ENCODE results near the gene SLC39A7.

Gene SLC39A7

DNA sequence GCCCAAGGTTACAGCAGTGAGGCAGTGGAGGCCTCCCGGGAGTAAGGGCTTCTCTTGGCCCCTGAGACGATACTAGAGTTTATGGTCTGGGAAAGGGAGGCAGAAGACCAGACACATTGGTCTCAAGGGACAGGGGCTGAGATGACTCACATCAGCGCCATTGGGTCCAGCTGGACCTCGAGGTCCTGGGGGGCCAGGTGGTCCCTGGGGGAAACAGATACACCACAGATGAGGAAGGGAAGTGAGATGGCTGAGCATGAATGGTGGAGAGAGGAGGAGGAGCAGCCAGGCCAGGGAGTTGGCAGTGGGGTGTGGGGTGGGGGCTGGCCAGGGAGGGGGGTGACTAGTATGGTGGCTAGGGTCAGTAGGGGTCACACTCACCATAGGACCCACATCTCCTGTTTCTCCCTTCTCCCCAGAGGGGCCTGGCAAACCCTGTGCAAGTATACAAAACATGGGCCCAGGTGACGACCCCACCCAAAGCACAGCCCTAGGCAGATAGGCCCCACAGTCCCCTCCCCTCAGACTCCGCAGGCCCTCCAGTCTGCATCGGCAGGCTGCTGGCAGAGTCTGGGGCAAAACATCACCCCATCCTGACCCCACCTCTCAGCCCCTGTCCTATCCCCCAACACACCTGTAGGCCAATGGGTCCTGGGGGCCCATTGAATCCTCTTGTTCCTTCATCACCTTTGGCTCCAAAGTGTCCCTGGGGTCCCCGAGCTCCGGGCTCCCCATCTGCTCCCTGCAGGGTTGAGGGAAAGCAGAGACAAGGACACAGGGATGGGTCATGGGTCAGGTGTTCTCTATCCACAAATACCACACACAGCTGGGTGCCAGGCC is 30.3 kb upstream of the SLC39A7 start:
- FAIRE-seq = no peak

DNA sequence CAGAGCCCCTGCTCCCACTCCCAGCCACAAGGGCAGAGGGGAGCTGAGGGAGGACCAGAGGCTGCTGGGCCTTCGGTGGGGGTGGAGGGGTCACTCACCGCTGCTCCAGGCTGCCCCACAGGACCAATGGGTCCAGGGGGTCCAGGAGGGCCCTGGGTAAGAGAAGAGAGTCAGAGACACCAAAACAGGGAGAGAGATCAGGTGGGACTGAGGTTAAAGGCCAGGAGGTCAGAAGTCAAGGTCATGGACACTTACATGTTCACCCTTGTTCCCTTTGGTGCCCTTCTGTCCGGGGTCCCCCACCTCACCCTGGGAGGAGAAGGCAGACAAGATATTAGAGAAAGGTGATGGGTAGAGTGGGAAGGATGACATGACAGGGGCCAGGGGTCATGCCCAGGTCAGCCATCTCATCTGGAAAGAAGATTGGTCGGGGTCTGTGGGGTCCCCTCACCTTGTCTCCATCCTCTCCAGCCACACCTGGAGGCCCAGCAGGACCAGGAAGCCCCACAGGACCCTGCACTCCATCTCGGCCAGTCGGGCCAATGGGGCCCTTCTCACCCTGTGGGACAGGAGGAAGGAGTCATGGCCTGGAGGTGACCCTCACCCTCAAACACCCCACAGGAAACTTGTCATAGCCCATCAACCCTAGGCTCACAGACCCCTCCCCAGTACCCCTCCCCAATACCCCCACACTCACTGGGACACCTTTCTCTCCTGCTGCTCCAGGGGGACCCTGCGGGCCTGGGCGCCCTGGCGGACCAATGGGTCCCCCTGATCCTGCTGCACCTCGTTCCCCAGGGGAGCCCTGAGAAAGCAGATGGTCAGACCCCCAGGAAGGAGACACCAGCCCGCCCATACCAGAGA is 29.4 kb upstream of the SLC39A7 start:
- FAIRE-seq = no peak

DNA sequence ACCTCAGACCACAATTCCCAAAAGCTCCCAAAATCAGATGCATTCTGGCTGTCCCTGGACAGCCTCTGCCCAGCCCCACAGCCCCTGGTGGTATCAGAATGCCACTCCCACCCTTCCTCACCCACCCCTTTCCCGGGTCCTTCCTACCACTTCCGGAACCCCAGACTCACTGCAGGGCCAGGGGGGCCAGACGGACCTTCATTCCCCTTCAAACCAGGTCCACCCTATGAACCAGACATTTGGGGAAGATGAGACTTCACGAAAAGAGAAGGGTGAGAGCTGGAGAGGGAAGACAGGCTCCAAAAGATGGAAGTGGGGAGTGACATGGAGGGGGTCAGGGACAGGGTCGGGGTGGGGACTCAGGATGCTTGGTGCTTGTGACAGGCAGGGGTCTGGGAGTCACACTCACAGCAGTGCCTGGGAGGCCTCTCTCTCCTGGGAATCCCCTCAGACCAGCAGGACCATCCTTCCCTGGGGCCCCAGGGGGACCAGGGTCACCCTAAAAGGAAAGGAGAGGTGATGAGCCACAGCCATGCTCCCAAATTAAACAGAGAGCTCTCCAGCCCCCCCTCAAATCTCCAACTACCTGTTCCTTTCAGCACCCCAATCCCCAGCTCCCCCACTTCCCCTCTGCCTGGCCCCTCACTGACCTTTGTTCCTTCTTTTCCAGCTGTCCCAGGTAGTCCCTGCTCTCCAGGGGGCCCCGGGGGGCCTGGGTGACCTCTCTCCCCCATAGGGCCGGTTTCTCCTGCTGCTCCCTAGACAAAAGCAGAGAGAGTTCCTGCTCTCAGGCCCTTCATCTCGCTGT is 28.6 kb upstream of the SLC39A7 start:
- no peak for FAIRE-seq

DNA sequence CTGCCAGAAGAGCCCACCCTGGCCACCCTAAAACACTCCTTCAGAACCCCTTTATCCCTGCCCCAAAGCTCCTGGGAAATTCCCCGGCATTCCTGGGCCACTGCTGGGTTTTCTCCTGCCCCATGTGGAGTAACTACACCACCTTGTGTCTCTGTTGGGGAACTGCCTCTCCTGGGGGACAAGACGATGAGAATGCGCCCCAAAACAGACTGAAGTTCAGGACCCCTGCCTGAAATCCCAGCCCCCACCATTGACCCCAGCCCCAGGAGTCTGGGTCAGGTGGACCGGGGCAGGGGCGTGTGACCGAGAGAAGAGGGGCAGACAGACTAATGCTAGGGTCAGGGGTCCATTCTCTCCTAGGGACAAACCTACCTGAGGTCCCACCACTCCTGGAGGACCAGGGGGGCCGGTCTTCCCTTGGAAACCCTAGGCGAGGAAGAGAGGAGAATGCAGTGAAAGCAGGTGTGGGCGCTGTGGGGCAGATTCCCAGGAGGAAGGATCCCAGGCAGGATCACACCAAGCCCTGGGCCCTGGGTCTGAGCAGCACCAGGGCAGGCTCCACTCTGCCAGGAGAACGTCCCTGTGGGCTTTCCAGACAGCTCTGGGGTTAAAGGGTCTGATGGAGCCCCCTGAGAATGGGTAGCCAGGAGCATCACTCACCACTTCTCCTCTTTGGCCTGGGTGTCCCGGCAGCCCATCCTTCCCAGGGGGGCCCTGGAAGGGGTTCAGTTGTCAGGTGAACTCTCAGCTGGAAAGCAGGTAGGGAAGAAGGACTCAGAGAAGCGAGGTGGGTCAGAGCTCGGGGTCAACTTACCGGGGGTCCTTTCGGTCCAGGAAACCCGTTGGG is 27.8 kb upstream of the SLC39A7 start:
- no peak for FAIRE-seq

DNA sequence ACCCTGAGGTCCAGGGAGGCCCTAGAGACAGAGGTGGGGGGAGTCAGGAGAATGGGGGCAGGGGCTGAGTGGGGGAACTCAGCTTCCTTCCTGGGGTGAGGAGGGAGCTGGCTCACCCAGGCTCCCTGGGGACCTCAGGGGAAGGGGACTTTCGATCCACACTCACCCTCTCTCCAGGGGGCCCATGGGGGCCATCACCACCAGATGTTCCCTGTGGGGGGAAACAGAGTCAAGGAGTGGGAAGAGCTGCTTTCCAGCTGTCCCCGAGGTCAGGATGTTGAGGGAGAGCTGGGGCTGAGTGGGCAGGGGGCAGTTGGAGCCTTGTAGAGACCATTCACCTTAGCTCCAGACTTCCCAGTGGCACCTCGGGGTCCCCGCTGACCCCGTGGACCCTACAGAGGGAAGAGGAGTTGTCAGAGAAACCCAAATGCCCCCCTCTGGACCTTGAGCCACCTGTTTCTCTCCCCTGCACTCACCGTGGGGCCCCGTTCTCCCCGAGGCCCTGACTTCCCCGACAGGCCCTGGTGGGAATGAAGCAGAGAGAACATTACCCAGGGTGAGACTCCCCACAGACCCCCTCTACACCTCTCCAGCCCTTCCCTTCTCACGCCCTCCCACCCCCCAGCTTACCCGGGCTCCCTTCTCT is 27.0 kb upstream of the SLC39A7 start:
- FAIRE-seq = no peak

DNA sequence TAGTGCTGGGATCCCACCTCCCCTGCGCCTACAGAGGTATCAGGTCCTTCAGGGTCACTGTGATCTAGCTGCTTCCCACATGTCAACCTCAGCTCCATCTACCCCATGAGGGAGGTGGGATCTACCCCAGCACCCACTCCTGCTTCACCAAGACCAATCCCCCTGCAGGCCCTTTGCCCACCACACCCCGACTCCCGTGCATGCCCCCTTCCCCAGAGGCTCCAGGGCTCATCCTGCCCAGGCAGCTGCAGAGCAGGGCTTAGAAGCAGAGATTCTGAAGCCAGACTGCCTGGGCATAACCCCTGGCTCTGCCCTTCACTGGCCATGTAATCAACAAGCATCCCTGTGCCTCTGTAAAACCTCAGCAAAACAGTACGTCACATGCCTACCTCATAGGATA is 25.9 kb upstream of the SLC39A7 start:
- no peak for FAIRE-seq

DNA sequence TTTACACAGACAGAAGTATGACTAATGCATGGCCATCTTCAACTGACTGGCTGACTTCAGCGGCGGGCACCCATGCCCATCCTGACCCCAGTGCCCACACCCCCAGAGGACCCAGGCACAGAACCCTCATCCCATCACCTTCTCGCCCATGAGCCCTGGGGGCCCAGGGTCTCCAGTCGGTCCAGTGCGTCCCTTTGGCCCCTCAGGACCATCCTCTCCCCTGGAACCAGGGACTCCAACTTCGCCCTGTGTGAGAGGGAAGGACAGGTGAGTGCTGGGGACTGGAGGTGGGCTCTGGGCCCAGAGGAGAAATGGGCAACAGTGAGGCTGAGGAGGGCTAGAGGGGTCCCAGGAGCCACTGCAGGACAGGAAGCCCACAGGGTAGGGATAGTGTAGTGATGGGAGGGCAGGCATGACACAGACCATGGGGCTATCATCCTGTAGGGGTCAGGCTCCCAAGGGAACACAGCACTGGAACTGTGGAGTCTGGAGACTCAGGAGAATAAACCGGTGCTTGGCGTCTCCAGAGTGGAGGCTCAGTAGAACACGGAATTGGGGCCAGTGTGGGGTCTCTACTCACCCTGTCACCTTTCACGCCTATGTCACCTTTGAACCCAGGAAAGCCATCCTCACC is 25.1 kb upstream of the SLC39A7 start:
- FAIRE-seq = no peak

DNA sequence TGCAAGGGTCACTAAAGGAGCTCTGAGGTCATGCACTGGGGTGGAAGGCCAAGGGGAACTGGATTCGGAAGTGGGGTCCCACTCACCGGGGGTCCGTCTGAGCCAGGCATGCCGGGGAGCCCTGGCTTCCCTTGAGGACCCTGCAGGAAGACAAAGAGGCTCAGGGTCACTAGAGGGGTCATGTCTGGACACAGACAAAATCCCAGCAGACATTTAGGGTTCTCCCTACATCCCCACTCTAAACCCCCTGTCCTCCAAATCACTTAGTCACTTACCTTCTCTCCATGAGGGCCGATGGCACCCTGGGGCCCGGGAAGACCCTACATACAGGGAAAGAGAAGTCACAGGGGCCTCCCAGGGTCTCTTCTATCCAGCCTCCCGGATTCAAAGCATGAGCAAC is 23.8 kb upstream of the SLC39A7 start:
- no peak for FAIRE-seq

DNA sequence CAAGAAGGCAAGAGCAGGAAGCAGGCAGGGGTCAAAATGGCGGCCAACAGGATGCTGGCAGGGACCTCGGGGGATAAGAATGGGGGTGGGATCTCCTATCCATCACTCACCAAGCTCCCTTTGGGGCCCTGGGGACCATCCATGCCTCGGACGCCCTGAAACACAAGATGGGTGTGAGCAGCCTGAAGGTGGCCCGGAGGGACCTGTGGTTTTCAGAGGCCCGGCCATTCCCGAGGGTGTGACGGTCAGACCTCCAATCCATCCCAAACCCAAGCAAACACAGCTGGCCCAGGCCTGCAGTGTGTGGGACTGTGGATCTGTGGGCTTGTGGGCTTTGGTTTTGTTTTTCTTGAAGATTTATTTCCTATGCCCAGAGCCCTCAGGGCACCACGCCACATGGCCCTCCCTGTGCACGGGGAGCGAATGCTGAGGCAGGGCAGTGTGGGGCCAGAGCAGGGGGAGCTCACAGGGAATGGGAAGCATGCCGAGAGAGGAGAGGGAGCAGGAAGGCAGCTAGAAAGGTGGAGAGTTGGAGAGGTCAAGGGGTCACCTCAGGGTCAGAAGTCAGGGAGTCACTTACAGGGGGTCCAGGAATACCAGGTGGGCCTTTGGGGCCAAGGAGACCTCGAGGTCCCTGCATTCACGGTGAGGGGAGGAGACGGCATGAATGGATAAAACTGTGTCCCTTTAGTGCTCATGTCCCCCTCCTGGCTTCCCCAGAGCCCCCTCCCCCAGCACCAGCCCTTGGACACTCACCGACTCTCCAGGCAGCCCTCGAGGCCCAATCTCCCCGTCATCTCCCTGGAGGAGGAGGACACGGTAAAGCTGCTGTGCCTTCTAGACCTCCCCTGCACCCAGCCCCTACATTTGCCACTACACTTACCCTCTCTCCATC is 22.9 kb upstream of the SLC39A7 start:
- no peak for FAIRE-seq

DNA sequence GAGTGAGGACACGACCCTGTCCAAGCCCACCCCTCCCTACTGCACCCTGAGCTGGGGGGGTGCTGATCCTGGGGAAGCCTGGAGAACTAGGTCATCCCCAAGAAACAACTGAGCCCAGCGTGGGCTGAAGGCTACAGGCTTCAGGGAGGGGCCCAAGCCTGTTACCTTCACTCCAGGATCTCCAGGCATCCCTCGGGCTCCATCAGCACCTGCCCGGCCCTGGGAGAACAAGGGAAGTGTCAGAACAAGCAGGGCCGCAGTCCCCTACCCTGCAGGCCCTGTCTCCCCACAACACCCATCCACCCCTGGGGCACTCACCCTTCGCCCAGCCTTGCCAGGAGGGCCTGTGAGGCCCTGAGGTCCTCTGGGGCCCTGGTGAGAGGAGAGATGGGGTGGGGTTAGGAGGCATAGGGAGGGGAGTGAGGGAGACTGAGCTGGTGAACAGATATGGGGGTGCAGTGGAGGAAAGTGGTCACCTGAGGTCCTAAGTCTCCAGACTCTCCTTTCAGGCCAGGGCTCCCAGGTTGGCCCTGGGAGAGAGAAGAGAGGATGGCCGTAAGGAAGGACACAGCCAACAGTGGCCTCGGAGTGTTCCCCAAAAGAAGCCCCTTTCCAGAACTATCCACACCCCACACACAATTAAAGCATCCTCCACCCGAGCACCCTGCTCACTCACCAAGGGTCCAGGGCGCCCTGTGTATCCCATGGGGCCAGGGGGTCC is 21.8 kb upstream of the SLC39A7 start:
- no peak for FAIRE-seq

DNA sequence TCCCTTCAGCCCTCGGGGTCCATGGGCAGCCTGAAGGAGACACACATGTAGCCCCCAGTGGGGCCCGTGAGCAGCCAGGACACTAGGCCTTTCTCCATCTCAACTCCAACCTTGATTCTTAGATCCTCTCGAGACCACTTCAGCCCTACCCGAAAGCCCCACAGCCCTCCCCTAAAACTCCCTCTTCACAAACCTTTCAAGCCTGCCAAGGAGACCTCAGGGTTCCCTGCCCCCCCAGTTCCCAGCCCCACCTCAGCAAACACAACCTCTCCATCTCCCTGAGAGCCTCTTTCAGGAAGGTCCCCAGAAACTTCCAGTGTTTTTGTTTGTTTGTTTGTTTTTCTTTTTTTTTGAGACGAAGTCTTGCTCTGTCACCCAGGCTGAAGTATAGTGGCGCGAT is 19.5 kb upstream of the SLC39A7 start:
- no peak for FAIRE-seq

DNA sequence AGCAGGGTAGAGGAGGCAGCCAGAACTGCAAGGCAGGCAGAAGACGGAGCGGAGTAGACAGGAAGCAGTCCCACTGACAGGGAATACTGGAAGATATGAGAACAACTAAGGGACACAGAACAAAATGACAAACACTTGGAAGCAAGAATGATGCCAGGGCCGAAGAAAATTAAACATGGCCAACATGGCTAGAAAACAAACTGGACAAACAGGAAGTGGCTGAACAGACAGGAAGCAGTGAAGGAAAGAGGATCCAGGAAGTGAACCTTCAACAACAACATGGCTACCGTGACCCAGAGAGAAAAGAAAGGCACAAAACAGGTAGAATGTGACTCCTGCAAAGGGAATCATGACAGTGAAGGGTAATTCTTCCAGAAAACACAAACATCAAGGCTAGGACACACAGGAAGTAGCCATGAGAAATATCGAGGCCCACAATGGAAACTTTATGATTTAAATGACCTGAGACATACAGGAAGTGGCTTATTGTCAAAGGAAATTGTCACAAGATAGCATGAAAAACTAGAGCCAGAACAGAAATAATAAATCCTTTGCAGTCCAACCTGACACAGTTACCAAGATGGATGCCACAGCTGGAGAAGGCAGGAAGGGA is 17.5 kb upstream of the SLC39A7 start:
- no peak for FAIRE-seq

DNA sequence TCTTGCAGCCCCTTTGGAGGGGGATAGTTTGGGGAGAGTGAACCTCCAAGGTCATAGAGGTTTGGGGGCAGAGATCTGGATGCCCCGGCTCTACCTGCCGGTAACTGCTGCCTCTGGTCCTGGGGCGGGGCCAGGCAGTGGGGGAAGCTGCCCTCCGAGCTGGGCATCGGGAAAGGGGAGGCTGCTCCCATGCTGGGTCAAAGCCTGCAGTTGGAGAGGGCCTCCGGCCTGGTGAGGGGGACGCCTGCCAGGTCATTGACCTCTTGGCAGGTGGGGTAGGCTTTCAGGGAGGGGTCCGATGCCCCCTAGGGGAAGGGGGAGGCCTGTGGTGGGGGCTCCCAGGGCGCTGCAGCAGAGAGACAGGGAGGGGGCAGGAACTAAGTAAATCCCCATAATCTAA is 15.5 kb upstream of the SLC39A7 start:
- FAIRE-seq = no peak

DNA sequence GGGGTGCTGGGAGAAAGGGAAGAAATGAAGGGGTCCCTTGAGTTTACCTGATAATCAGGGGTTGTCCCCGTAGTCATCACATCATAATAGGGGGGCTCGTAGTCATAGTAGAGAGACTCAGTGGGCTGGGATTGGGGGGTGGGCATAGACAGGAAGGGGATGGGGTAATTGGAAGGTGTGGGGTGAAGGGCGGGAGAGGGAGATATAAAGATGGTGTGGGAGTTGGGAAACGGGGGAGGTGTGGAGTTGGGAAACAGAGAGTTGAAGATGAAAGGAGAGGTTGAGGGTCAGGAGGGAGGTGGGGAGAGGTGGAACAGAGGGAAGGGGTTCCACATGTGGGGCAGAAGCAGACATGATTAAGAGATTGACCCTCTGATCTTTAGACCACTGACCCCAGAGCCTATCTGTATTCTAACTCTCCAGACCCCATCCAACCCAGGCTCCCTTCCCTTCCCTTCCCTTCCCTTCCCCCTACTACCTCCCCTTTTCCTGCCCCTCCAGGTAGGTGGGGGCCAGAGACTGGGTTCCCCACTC is 14.9 kb upstream of the SLC39A7 start:
- FAIRE-seq = no peak

DNA sequence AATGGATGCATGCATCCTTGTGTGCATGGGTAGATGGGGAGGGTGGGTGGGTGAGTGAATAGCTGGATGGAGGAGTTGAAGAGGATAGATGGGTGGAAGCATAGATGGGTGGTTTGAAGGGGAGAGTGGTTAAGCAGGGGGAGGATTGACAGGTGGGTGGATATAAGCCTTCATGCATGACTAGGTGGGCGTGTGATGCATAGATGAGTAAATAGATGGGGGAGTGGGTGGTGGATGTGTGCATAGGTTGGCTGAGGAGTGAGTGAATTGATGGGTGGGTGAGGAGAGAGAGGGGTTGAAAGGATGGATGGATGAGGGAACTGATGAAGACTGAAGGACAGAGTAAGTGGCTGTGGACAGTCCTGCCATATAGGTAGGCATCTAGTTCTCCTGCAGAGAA is 12.9 kb upstream of the SLC39A7 start:
- FAIRE-seq = no peak

DNA sequence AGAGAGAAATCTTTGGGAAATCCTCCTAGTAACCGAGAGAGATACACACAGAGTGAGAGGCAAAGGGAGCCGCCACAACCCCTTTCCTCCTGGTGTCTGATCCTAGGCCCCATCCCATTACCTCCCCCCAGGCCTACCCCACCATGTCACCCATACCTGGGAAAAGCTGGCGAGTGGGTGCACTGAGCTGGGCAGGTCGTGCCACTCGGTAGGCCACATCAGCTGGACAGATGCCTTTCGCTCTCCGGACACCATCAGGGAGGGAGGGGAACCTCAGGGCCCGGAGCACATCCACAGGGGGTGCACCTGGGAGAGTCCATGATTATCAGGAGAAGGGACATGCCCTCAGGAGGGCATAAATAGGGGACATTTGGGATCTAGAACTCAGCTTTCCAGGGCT is 11.5 kb upstream of the SLC39A7 start:
- FAIRE-seq = no peak

DNA sequence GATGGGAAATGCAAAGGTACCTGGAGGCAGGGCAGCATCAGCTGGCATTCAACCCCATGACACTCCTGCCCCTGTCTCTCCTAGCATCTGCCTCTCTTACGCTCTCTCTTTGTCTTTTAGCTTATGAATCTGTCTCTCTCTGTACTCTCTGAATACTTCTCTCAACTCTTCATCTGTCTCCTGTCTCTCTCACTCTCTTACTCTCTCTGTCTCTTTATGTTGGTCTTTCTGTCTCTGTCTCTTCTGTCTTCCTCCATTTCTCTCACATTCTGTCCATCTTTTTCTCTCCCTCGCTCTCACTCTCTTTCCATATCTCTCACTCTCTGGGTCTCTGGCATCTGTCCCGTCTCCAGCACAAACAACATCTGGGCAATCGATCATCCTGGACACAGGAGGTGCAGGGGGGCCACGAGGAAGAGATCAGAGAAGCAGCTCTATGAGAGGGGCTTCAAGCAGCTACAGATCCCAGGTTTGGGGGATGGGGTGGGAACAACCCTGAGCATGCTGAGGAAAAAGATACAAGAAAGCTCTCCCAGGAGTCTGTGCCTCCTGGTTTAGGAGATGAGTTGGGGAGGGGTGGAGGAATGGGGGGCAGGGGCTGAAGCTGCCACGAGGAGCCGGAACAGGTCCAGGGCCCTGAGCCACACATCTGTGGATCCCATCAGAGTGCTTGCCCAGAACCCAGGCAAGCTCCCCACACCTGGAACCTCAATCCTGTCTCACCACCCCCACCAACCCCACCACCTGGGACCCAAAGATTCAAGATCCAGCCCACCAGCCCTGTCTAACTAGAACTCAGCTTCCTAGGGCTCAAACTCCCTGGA is 10.8 kb upstream of the SLC39A7 start:
- FAIRE-seq = no peak
